Spleen (tissue), 11 donors: Measurements from ENCODE around the gene FRMD4A. TPM values are rescaled to one million over a fixed set of nuclear protein-coding genes. Genes with fewer than 3 reads are reported as not detected.

Experiments
- DNase-seq: peaks from one replicate; pipeline ENCODE4 v3.0.0-alpha.2; 2020
- H3K27ac ChIP-seq, 8 donors: fragments of 200-600 bp; sonication (generic) in 7 of 8; 1 replicate in 4 of 8; 2 replicates in 4 of 8; pipeline versions ENCODE4 v1.5.0 to v1.8.0; 2016 to 2021; ENCODE audit warnings: inconsistent platforms in 4 of 8, mild to moderate bottlenecking in 4 of 8, moderate library complexity in 1 of 8
- H3K27me3 ChIP-seq, 7 donors: fragments of 200-600 bp; sonication (generic) in 6 of 7; replicated peaks in 1 of 7; 1 replicate in 4 of 7; 2 replicates in 3 of 7; pipeline versions ENCODE4 v1.5.0 to v1.8.0; 2016 to 2021; ENCODE audit warnings: inconsistent platforms in 3 of 7, mild to moderate bottlenecking in 1 of 7
- H3K36me3 ChIP-seq, 6 donors: fragments of 200-600 bp; sonication (generic) in 5 of 6; 1 replicate in 4 of 6; 2 replicates in 2 of 6; pipeline versions ENCODE4 v1.5.0 to v1.8.0; 2016 to 2021; ENCODE audit warnings: inconsistent platforms in 2 of 6
- H3K4me1 ChIP-seq, 6 donors: fragments of 200-600 bp; sonication (generic) in 5 of 6; 1 replicate in 3 of 6; 2 replicates in 3 of 6; pipeline versions ENCODE4 v1.5.0 to v1.8.0; 2016 to 2021; ENCODE audit warnings: inconsistent platforms in 3 of 6
- H3K4me3 ChIP-seq, 8 donors: fragments of 200-600 bp; sonication (generic) in 7 of 8; 1 replicate in 4 of 8; 2 replicates in 4 of 8; pipeline versions ENCODE4 v1.5.0 to v1.8.0; 2016 to 2021; ENCODE audit warnings: inconsistent platforms in 4 of 8, mild to moderate bottlenecking in 4 of 8, moderate library complexity in 2 of 8
- H3K9me3 ChIP-seq, 8 donors: fragments of 200-600 bp; sonication (generic) in 7 of 8; 1 replicate in 4 of 8; 2 replicates in 4 of 8; pipeline versions ENCODE4 v1.5.0 to v1.8.0; 2016 to 2021; ENCODE audit warnings: inconsistent platforms in 4 of 8
- CTCF ChIP-seq, 11 experiments: fragments of 200-600 bp in 7 of 11; fragments of 450-650 bp in 4 of 11; sonication (generic) in 4 of 11; IDR thresholded peaks in 8 of 11; conservative IDR thresholded peaks in 3 of 11; 1 replicate in 7 of 11; 2 replicates in 4 of 11; pipeline versions ENCODE4 v1.4.0 to v1.8.0; 2016 to 2021; ENCODE audit warnings: antibody characterized with exemption in 11 of 11, inconsistent platforms in 4 of 11, mild to moderate bottlenecking in 1 of 11
- POLR2A ChIP-seq, 3 donors: fragments of 450-650 bp; IDR thresholded peaks; one replicate each; pipeline ENCODE4 v1.5.1; 2017; ENCODE audit warnings: antibody characterized with exemption in 3 of 3, mild to moderate bottlenecking in 1 of 3
- POLR2AphosphoS5 ChIP-seq, 3 donors: sonication (generic); formaldehyde crosslinking; IDR thresholded peaks; one replicate each; pipeline ENCODE4 v1.5.1; 2017; ENCODE audit warnings: antibody characterized with exemption in 3 of 3
- WGBS, 5 donors: extraction: QIAGEN DNeasy Blood & Tissue Kit in 3 of 5; methylation state at CpG; one replicate each; pipeline versions ENCODE4 v1.1.5 to v1.1.7; 2013 to 2018; 5-methylcytosine and 5-hydroxymethylcytosine counted together
- intact Hi-C: fragments of 100-400 bp; cut with DNase I; formaldehyde crosslinking; loops from one replicate; pipeline ENCODE4 v1.15.0; 2023; ENCODE audit warnings: low total_unique reads
- polyA plus RNA-seq, 3 donors: library from polyadenylated mRNA; stranded (reverse); fragments of 200-250 nt; gene quantifications; one replicate each; pipeline ENCODE4 v1.2.1, GENCODE V29; 2013
- total RNA-seq, 7 donors: library from RNA; depleted of rRNA in 3 of 7; stranded (reverse); fragments of >200 nt in 3 of 7; fragmentation: NEBNext Ultra II Directional in 4 of 7; extraction: Animal tissue kit (Norgen Biotek cat#: 25700) in 4 of 7; gene quantifications; one replicate each; pipeline versions ENCODE4 v1.1.0 to v1.2.1, GENCODE V29; 2016 to 2021
- donor health status: healthy with polysubstance abuse.
- donor health status: DM: no; HTN: no; CAD: no; lungs with moderate emphysema.
- donor health status: DM: no; HTN: no; CAD: no.
- donor health status: Bipolar disorder and iron deficiency.
- donor health status: healthy.
- donor health status: DM: no; HTN: no; CAD: no.
- donor health status: DM: yes; HTN: yes; CAD: no.

The FRMD4A gene
- total and polyA plus RNA-seq, 10 donors: 9.2 to 141 (median 80.5) TPM

- Histone ChIP-seq H3K27me3 (no peaks in the 10 kb centered on the region), H3K4me3 (no peak overlapping the region), H3K27ac (no peak overlapping the region), H3K9me3 (no peaks in the 10 kb centered on the region), H3K36me3 (peaks cover 0 to 19% (median 0%) of the 10 kb centered on the region in 6 donors), H3K4me1 (peaks cover 9 to 34% (median 21%) of the 10 kb centered on the region in 6 donors)
- WGBS, 5 donors: 63 to 91% (median 76%) methylated on average over 4 of the region's 4 CpGs
- intact Hi-C loops: no loop called here
- peak; percentile 1 for DNase-seq
- TF ChIP-seq POLR2A (IDR thresholded peaks at IDR 0.05): no peak
- no peak for TF ChIP-seq POLR2AphosphoS5 (IDR thresholded peaks at IDR 0.05)
- no peak for TF ChIP-seq CTCF (IDR thresholded peaks at IDR 0.05 in 8 of 11, conservative IDR thresholded peaks at IDR 0.05 in 3 of 11)
Measured at GRCh38 chr10:13681095-13681494, 649.6 kb downstream of the FRMD4A start.

- Histone ChIP-seq H3K4me1 (peaks cover 0 to 6% (median 2%) of the 10 kb centered on the region in 6 donors), H3K27me3 (no peaks in the 10 kb centered on the region), H3K9me3 (no peaks in the 10 kb centered on the region), H3K4me3 (no peak overlapping the region), H3K27ac (no peak overlapping the region), H3K36me3 (peaks cover 0 to 42% (median 0%) of the 10 kb centered on the region in 6 donors)
- DNase-seq: peak; percentile 16
- intact Hi-C loops: no loop called here
- WGBS, 5 donors: 86 to 96% (median 95%) methylated on average over 13 of the region's 13 CpGs
- TF ChIP-seq CTCF (IDR thresholded peaks at IDR 0.05 in 8 of 11, conservative IDR thresholded peaks at IDR 0.05 in 3 of 11): no peak
Measured at GRCh38 chr10:13678101-13678843, 652.5 kb downstream of the FRMD4A start.

- Histone ChIP-seq H3K9me3 (no peaks in the 10 kb centered on the region), H3K36me3 (peaks cover 0 to 70% (median 6%) of the 10 kb centered on the region in 6 donors), H3K27ac (no peak overlapping the region), H3K4me3 (no peak overlapping the region), H3K27me3 (no peaks in the 10 kb centered on the region), H3K4me1 (no peaks in the 10 kb centered on the region)
- TF ChIP-seq POLR2A (IDR thresholded peaks at IDR 0.05): no peak
- TF ChIP-seq POLR2AphosphoS5 (IDR thresholded peaks at IDR 0.05): no peak
- no peak for TF ChIP-seq CTCF (IDR thresholded peaks at IDR 0.05 in 8 of 11, conservative IDR thresholded peaks at IDR 0.05 in 3 of 11)
- DNase-seq: peak; percentile 7
- intact Hi-C loops: no loop called here
- WGBS, 5 donors: 74 to 79% (median 75%) methylated on average over 18 to 20 of the region's 20 CpGs
Measured at GRCh38 chr10:13674645-13675588, 655.8 kb downstream of the FRMD4A start.

- Histone ChIP-seq H3K27me3 (no peaks in the 10 kb centered on the region), H3K4me3 (no peak overlapping the region), H3K9me3 (no peaks in the 10 kb centered on the region), H3K36me3 (peaks cover 0 to 84% (median 16%) of the 10 kb centered on the region in 6 donors), H3K27ac (no peak overlapping the region), H3K4me1 (no peaks in the 10 kb centered on the region)
- 85 to 92% (median 89%) methylated on average over 8 of the region's 8 CpGs for WGBS, 5 donors
- TF ChIP-seq POLR2A (IDR thresholded peaks at IDR 0.05) (no peak), CTCF (IDR thresholded peaks at IDR 0.05 in 8 of 11, conservative IDR thresholded peaks at IDR 0.05 in 3 of 11) (no peak), POLR2AphosphoS5 (IDR thresholded peaks at IDR 0.05) (no peak)
- peak; percentile 1 for DNase-seq
- intact Hi-C loops: no loop called here
Measured at GRCh38 chr10:13673156-13673555, 657.6 kb downstream of the FRMD4A start.
